WTC11 (cell line): ENCODE measurements around the gene FUT8. TPM values are rescaled to one million over a fixed set of nuclear protein-coding genes. Genes with fewer than 3 reads are reported as not detected.

ENCODE experiments used
- ATAC-seq: fragments of 200-7000 bp; cut with Tn5 transposase; 2 replicates; pipeline ENCODE4 v1.10.0; 2021; ENCODE audit warnings: mild to moderate bottlenecking, moderate library complexity
- CTCF ChIA-PET: fragments of 300-600 bp; sonication (Branson Sonifier 250); formaldehyde crosslinking; loops from one replicate; lab custom pipeline; 2021; ENCODE audit warnings: antibody characterized with exemption; lab: Charles Lee
- POLR2A ChIA-PET: fragments of 350-600 bp; sonication (Branson Sonifier 250); formaldehyde crosslinking; loops from one replicate; lab custom pipeline; 2021; ENCODE audit warnings: antibody characterized with exemption; lab: Charles Lee
- DNase-seq: peaks from one replicate; pipeline ENCODE4 v3.0.0; 2021; ENCODE audit warnings: low spot score
- H3K27ac Mint-ChIP-seq: 2 replicates; pipeline ENCODE4 v1.8.0; 2021; ENCODE audit warnings: mixed read lengths
- H3K27me3 Mint-ChIP-seq: 2 replicates; pipeline ENCODE4 v1.8.0; 2021; ENCODE audit warnings: low read depth, mild to moderate bottlenecking, moderate library complexity, mixed read lengths
- H3K36me3 Mint-ChIP-seq: 2 replicates; pipeline ENCODE4 v1.8.0; 2021; ENCODE audit warnings: mixed read lengths
- H3K4me1 Mint-ChIP-seq: 2 replicates; pipeline ENCODE4 v1.8.0; 2022; ENCODE audit warnings: mixed read lengths
- H3K4me3 Mint-ChIP-seq: 2 replicates; pipeline ENCODE4 v1.8.0; 2021; ENCODE audit warnings: mild to moderate bottlenecking, moderate library complexity, mixed read lengths
- H3K9me3 Mint-ChIP-seq: 2 replicates; pipeline ENCODE4 v1.8.0; 2021; ENCODE audit warnings: mixed read lengths
- ATF2 ChIP-seq: sonication (generic); formaldehyde crosslinking; IDR thresholded peaks from 2 replicates; pipeline ENCODE4 v1.8.1; 2022; ENCODE audit warnings: low read depth, missing genetic modification reagents, borderline replicate concordance
- ATF3 ChIP-seq: sonication (generic); formaldehyde crosslinking; conservative IDR thresholded peaks from 2 replicates; pipeline ENCODE4 v1.8.1; 2022; ENCODE audit warnings: mild to moderate bottlenecking, missing genetic modification reagents
- CDX4 ChIP-seq: fragments of 250-450 bp; sonication (Bioruptor Pico); IDR thresholded peaks from 2 replicates; pipeline ENCODE4 v1.9.0; 2021; ENCODE audit warnings: moderate library complexity, mild to moderate bottlenecking, inconsistent platforms, borderline replicate concordance
- CTCF ChIP-seq: fragments of 200-600 bp; IDR thresholded peaks from 2 replicates; pipeline ENCODE4 v1.8.0; 2022; ENCODE audit warnings: antibody characterized with exemption
- E2F5 ChIP-seq: sonication (generic); formaldehyde crosslinking; IDR thresholded peaks from 2 replicates; pipeline ENCODE4 v1.8.1; 2022; ENCODE audit warnings: mild to moderate bottlenecking, moderate library complexity, missing genetic modification reagents
- ELF4 ChIP-seq: sonication (generic); formaldehyde crosslinking; IDR thresholded peaks from 2 replicates; pipeline ENCODE4 v1.8.1; 2022; ENCODE audit warnings: low read depth, mild to moderate bottlenecking, moderate library complexity, missing genetic modification reagents
- EMX1 ChIP-seq: fragments of 250-450 bp; sonication (Bioruptor Pico); IDR thresholded peaks from 2 replicates; pipeline ENCODE4 v1.8.0; 2021; ENCODE audit warnings: mild to moderate bottlenecking
- GABPB1 ChIP-seq: sonication (generic); formaldehyde crosslinking; IDR thresholded peaks from 2 replicates; pipeline ENCODE4 v1.8.1; 2023; ENCODE audit warnings: mild to moderate bottlenecking, missing genetic modification reagents
- KAT7 ChIP-seq: sonication (generic); formaldehyde crosslinking; IDR thresholded peaks from 2 replicates; pipeline ENCODE4 v1.8.1; 2023; ENCODE audit warnings: missing genetic modification reagents, mild to moderate bottlenecking, borderline replicate concordance
- MXD4 ChIP-seq: fragments of 250-450 bp; sonication (Bioruptor Pico); IDR thresholded peaks from 2 replicates; pipeline ENCODE4 v1.8.0; 2021; ENCODE audit warnings: mild to moderate bottlenecking, moderate library complexity, borderline replicate concordance
- NFATC4 ChIP-seq: fragments of 250-450 bp; sonication (Bioruptor Pico); IDR thresholded peaks from 2 replicates; pipeline ENCODE4 v1.9.0; 2021; ENCODE audit warnings: mild to moderate bottlenecking
- PRRX2 ChIP-seq: fragments of 250-450 bp; sonication (Bioruptor Pico); IDR thresholded peaks from 2 replicates; pipeline ENCODE4 v1.8.0; 2021; ENCODE audit warnings: mild to moderate bottlenecking
- RELA ChIP-seq: sonication (generic); formaldehyde crosslinking; IDR thresholded peaks from 2 replicates; pipeline ENCODE4 v1.8.1; 2022; ENCODE audit warnings: missing genetic modification reagents, mild to moderate bottlenecking, borderline replicate concordance
- SMAD4 ChIP-seq: sonication (generic); formaldehyde crosslinking; IDR thresholded peaks from 2 replicates; pipeline ENCODE4 v1.8.0; 2022; ENCODE audit warnings: mild to moderate bottlenecking, missing genetic modification reagents
- SOX15 ChIP-seq: fragments of 250-450 bp; sonication (Bioruptor Pico); IDR thresholded peaks from 2 replicates; pipeline ENCODE4 v1.9.0; 2021; ENCODE audit warnings: mild to moderate bottlenecking
- USF1 ChIP-seq: sonication (generic); formaldehyde crosslinking; IDR thresholded peaks from 2 replicates; pipeline ENCODE4 v1.8.0; 2022; ENCODE audit warnings: mild to moderate bottlenecking, missing genetic modification reagents
- ZMAT4 ChIP-seq: fragments of 250-450 bp; sonication (Bioruptor Pico); IDR thresholded peaks from 2 replicates; pipeline ENCODE4 v1.9.0; 2021; ENCODE audit warnings: mild to moderate bottlenecking
- ZNF138 ChIP-seq: sonication (generic); formaldehyde crosslinking; conservative IDR thresholded peaks from 2 replicates; pipeline ENCODE4 v1.8.1; 2022; ENCODE audit warnings: mild to moderate bottlenecking, moderate library complexity, missing genetic modification reagents
- ZNF219 ChIP-seq: sonication (generic); formaldehyde crosslinking; IDR thresholded peaks from 2 replicates; pipeline ENCODE4 v1.8.0; 2023; ENCODE audit warnings: missing genetic modification reagents, mild to moderate bottlenecking, borderline replicate concordance
- ZNF317 ChIP-seq: sonication (generic); formaldehyde crosslinking; IDR thresholded peaks from 2 replicates; pipeline ENCODE4 v1.8.1; 2023; ENCODE audit warnings: low read depth, mild to moderate bottlenecking, moderate library complexity, missing genetic modification reagents, borderline replicate concordance
- ZNF671 ChIP-seq: fragments of 250-450 bp; sonication (Bioruptor Pico); IDR thresholded peaks from 2 replicates; pipeline ENCODE4 v1.8.0; 2021; ENCODE audit warnings: mild to moderate bottlenecking
- ZSCAN18 ChIP-seq: fragments of 250-450 bp; sonication (Bioruptor Pico); IDR thresholded peaks from 2 replicates; pipeline ENCODE4 v2.1.2; 2022; ENCODE audit warnings: mild to moderate bottlenecking, moderate library complexity
- total RNA-seq: library from RNA; stranded (reverse); gene quantifications from 3 replicates; pipeline ENCODE4 v1.2.3, GENCODE V29; 2021

FUT8 gene
- total RNA-seq, 1 experiment from 2014 or later, result 37.9 TPM

- no peak for TF ChIP-seq ZSCAN18 (CRISPR knock-in tag)
- TF ChIP-seq ZMAT4 (CRISPR knock-in tag), result no peak
- no peak for TF ChIP-seq ZNF671 (CRISPR knock-in tag)
Measured at GRCh38 chr14:65618996-65619395, 206.5 kb downstream of the FUT8 start (continued).

GRCh38 chr14:65620195-65620594 is 207.7 kb downstream of the FUT8 start:
- no peaks in the 10 kb centered on the region for H3K9me3 Mint-ChIP-seq
- no peaks in the 10 kb centered on the region for H3K27me3 Mint-ChIP-seq
- DNase-seq (no peak), ATAC-seq (no peak)
- no peak overlapping the region for H3K27ac Mint-ChIP-seq
- CTCF ChIA-PET, result interaction anchor here (2.1 kb wide), 1 partner anchor 205 kb away, joined by 6 read pairs; no protein-coding TSS in a partner anchor
- H3K36me3 Mint-ChIP-seq, result no peaks in the 10 kb centered on the region
- TF ChIP-seq SOX15 (CRISPR knock-in tag) (no peak), CDX4 (CRISPR knock-in tag) (no peak), USF1 (CRISPR knock-in tag) (no peak), ELF4 (CRISPR knock-in tag) (no peak), RELA (CRISPR knock-in tag) (no peak), E2F5 (CRISPR knock-in tag) (no peak), EMX1 (no peak), NFATC4 (no peak), ATF2 (CRISPR knock-in tag) (no peak), ZNF138 (CRISPR knock-in tag) (no peak), ATF3 (CRISPR knock-in tag) (no peak), ZNF219 (CRISPR knock-in tag) (no peak)
- H3K4me3 Mint-ChIP-seq, result no peak overlapping the region
- POLR2A ChIA-PET, result no interaction called here
- H3K4me1 Mint-ChIP-seq, result peaks cover 10% of the 10 kb centered on the region

- no peaks in the 10 kb centered on the region for H3K9me3 Mint-ChIP-seq
- no peaks in the 10 kb centered on the region for H3K27me3 Mint-ChIP-seq
- ChIA-PET CTCF (interaction anchor here (0.6 to 1.5 kb wide), 15 partner anchors 15 to 1240 kb away, joined by 3 to 9 read pairs (median 4); no protein-coding TSS in a partner anchor), POLR2A (no interaction called here)
- peaks cover 10% of the 10 kb centered on the region for H3K4me1 Mint-ChIP-seq
- H3K27ac Mint-ChIP-seq, result no peak overlapping the region
- no peak for DNase-seq
- ATAC-seq, result peak; percentile 53; the same call in 1 of the 2 replicates
- H3K36me3 Mint-ChIP-seq, result no peaks in the 10 kb centered on the region
- H3K4me3 Mint-ChIP-seq, result no peak overlapping the region
- TF ChIP-seq ATF2 (CRISPR knock-in tag) (no peak), SMAD4 (CRISPR knock-in tag) (no peak), ZNF317 (CRISPR knock-in tag) (no peak), GABPB1 (CRISPR knock-in tag) (no peak), SOX15 (CRISPR knock-in tag) (no peak), MXD4 (CRISPR knock-in tag) (no peak), RELA (CRISPR knock-in tag) (no peak), CTCF (no peak), ZNF671 (CRISPR knock-in tag) (no peak), KAT7 (CRISPR knock-in tag) (no peak), ZSCAN18 (CRISPR knock-in tag) (no peak), PRRX2 (no peak)
Measured at GRCh38 chr14:65622703-65623102, 210.2 kb downstream of the FUT8 start.
